LNCaP clone FGC (cell line): ENCODE data around the gene OTOGL.
"Not testable (repeated sequence)": the region's sequence is repeated elsewhere in the genome, so short reads cannot be mapped to it uniquely, and the experiment has no call there.

Source experiments
- DNase-seq: peaks from one replicate; pipeline ENCODE4 v3.0.0-alpha.2; 2011; ENCODE audit warnings: low read depth
- H3K4me3 ChIP-seq: 2 replicates; pipeline ENCODE4 v1.5.1; 2011; ENCODE audit warnings: mild to moderate bottlenecking, low read depth, low read length, control low read depth
- CTCF ChIP-seq: IDR thresholded peaks from 2 replicates; pipeline ENCODE4 v1.5.1; 2012; ENCODE audit warnings: mild to moderate bottlenecking; ENCODE audit not compliant: control insufficient read depth, insufficient read depth; ENCODE audit errors: extremely low read depth

The OTOGL gene

GRCh38 chr12:80213871-80214270, 114.5 kb downstream of the OTOGL start:
- no peak for DNase-seq
- H3K4me3 ChIP-seq = no peak overlapping the region
- no peak for TF ChIP-seq CTCF

- DNase-seq = no peak
- H3K4me3 ChIP-seq = no peak overlapping the region
- TF ChIP-seq CTCF = no peak
Measured at GRCh38 chr12:80217011-80217535, 117.7 kb downstream of the OTOGL start.

- not testable (repeated sequence) for DNase-seq, H3K4me3 ChIP-seq
Measured at GRCh38 chr12:80218925-80219324, 119.6 kb downstream of the OTOGL start.

- DNase-seq = no peak
- no peak overlapping the region for H3K4me3 ChIP-seq
- TF ChIP-seq CTCF = no peak
Measured at GRCh38 chr12:80219345-80219744, 120.0 kb downstream of the OTOGL start.

GRCh38 chr12:80222261-80222660, 122.9 kb downstream of the OTOGL start:
- no peak for TF ChIP-seq CTCF
- H3K4me3 ChIP-seq = no peak overlapping the region
- DNase-seq = no peak

- TF ChIP-seq CTCF = no peak
- no peak for DNase-seq
- H3K4me3 ChIP-seq = no peak overlapping the region
Measured at GRCh38 chr12:80226576-80226975, 127.2 kb downstream of the OTOGL start.

- DNase-seq, H3K4me3 ChIP-seq: not testable (repeated sequence)
Measured at GRCh38 chr12:80227904-80228303, 128.6 kb downstream of the OTOGL start.

GRCh38 chr12:80230068-80230467, 130.7 kb downstream of the OTOGL start:
- DNase-seq = no peak
- no peak for TF ChIP-seq CTCF
- no peak overlapping the region for H3K4me3 ChIP-seq
